Stimulated activated CD8-positive, alpha-beta memory T cell treated with anti-CD3 and anti-CD28 coated beads, Interleukin-4, amount 100 ng/mL, for 4 hours (primary cell): ENCODE measurements around the gene SDC1.

ENCODE experiments used
- DNase-seq, 2 donors: peaks; one replicate each; pipeline ENCODE4 v3.0.0-alpha.2; 2020; ENCODE audit warnings: low read depth in 2 of 2, low spot score in 1 of 2

SDC1 gene

GRCh38 chr2:20173064-20173463 lies 51.9 kb downstream of the SDC1 start:
- no peak for DNase-seq

DNA sequence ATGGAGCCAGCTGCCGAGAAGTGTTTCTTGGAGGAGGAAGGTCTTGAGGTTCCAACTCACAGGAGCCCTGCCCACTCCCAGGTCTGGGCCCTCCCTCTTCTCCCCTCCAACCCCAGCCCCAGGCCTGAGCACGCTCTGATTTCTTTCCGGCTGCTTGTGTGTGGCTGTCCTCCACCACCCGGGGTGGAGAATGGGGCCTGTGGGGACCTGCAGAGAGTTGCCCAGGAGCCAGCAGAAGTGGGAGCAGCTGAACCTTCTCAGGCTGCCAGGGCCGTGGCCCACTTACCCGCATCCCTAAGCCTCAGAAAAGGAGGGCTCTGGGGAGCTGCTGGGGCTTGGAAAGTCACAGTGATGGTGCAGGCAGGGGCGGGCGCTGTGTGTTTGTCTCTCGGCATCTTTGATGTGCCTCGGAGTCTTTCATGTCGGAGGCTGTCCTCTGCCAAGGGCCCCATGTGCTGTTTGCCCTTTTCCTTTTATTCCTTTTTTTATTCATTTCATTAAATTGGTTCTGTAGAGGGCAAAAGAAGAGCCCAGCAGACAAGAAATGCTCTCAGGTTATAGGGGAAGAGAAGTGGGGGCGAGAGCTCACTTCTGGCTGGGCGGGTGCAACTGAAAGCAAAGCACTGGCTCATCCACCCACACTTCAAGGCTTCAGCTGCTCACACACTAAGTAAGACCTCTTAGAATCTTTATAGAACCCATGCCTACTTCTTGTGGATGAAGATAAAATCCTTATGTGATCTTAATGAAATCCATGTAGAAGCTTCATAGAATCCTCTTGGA lies 52.5 kb downstream of the SDC1 start:
- DNase-seq, result no peak

DNA sequence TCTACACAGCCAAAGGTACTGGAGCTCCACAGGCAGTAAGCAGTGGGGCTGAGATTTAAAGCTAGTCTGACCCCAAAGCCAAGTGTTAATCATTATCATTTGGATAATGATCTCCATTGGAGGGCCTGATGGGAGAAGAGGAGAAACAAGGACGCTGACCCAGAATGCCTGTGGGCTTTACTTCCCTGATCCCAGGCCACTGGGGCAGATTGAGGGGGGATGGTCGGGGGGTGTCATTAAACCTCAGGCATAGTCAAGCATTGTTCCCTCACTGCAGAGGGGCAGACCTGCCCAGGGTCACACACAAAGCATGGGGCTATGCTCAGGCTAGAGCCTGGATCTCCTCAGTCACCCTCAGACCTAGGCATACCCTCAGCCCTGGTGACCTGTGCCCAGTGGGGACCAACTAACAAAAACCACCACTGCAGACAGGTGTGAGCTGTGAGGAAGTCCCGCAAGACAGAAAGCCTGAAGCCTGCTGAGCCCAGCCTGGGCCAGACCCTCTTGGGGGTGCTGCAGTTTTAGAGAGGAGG lies 53.4 kb downstream of the SDC1 start:
- no peak for DNase-seq

DNA sequence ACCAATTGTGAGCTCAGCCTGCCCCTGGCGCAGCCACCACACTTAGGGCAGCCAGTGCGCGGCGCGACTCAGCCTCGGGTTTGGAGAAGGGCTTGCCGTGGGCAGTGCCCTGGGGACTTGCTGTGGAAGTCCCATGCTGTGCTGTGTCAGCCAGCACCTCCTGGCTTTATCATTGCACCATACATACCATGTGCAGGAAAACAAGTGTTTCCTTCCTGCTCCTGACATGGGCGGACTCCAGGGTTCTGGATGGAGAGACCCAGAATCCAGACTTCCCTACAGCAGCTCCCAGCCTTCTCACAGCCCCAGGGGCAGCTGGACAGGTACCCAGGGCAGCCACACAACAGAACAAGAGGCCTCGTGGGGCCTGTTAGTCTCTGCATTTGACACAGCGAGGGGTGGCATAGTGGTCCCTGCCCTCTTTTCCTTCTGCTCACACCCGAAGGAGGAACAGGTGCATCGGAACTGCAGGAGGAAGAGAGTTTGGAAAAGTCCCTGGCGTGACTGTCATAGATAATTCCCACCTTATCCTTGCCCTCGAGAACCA lies 54.2 kb downstream of the SDC1 start:
- no peak for DNase-seq

DNA sequence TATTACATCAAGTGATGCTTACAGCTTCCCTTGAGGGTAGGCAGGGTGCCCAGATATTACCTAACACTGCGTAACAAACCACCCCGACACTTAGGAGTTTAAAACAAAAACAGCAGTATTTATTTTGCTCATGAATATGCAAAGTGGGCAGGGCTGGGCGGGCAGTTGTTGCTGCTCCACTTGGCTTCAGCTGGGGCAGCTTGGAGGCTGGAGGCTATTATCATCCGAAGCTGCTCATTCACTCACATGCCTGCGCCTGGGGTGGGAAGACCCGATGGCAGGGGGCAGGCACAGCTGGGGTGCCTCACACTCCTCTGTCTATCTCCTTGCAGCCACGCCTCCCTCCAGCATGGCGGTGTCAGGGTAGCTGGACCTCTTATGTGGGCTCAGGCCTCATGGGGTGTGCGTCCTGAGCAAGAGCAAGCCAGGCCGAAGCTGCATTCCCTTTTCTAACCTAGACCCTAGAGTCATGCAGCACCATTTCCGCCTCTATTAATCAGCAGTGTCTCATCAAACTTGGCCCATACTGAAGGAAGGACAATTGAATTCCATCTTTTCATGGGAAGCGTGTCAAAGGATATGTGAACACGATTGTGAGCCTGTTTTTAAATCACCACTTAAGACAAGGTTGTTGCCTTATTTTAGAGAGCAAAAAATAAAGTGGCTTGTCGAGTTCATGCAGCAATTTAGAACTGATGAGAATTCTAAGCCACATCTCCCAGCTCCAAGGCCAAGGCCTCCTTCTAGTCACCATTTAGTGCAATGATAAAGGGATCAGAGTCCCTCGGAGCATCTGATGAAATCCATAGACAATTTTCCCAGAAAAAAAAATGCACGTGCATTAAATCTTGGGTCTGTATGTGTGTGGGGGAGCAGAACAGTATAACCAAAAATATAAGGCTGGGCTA lies 54.9 kb downstream of the SDC1 start:
- no peak for DNase-seq

DNA sequence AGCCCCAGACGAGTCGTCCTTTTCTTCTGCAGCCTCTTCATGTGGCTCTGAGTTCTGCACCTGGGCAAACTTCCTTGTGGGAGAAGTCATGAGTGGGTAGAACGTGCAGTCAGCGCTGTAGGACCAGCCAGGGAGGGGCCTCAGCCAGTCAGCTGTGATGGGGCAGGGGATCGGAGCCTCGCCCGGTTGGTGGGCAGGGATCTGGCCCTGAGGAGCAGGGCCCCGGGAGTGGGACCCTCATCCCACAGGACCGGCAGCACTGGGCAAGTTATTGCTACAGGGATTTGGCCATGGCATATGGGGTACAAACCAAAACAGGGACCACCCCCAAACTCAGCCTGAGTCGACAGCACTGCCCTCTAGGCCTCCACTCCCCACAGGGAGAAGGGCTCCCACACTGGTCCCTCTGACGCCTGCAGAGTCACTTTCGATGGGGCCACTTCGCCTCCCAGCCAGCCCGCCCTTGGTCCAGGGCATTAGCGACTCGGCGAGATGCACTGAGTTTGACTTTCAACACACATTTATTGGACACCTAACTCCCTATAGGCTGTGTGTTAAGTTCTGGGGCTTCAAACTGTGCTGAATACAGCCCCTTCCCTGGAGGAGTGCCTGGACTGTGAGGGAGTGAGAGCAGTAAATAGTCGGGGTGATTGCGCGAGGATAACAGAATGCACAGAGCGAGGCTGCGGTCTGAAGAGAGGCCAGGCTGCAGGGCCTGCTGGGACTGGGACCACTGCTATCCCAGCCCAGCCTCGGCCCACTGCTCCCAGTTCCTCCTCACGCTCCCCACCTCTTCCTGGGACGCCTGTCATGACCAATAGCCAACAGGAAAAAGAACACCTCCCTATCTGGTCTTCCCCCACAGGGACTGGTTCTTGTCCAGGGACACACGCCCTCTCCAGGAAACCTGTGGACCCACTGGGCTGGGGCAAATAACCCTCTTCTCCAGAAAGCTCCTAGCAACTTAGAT lies 55.9 kb downstream of the SDC1 start:
- DNase-seq, result no peak

GRCh38 chr2:20168048-20168726 lies 56.7 kb downstream of the SDC1 start:
- no peak for DNase-seq

GRCh38 chr2:20167356-20167755 lies 57.6 kb downstream of the SDC1 start:
- DNase-seq, result no peak

- no peak for DNase-seq
These were observed 59.0 kb downstream of the SDC1 start for GRCh38 chr2:20165677-20166509.

DNA sequence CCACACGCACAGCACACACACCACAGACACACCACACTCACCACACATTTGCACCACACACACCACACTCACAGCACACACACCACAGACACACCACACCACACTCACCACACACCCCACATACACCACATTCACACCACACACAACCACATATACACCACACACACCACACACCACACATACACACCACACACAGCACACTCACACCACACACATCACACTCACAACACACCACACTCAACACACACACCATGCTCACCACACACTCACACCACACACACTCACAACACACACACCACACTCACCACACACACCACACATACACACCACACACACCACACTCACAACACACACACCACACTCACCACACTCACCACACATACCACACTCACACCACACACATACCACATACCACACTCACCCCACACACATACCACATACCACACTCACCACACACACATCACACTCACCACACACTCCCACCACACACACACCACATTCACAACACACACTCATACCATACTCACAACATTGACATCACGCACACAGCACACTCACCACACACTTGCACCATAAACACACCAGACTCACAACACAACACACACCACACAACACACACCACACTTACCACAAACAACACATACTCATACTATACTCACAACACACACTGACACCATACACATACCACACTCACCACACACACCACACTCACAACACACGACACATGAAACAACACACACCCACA lies 60.0 kb downstream of the SDC1 start:
- DNase-seq, result no peak

DNA sequence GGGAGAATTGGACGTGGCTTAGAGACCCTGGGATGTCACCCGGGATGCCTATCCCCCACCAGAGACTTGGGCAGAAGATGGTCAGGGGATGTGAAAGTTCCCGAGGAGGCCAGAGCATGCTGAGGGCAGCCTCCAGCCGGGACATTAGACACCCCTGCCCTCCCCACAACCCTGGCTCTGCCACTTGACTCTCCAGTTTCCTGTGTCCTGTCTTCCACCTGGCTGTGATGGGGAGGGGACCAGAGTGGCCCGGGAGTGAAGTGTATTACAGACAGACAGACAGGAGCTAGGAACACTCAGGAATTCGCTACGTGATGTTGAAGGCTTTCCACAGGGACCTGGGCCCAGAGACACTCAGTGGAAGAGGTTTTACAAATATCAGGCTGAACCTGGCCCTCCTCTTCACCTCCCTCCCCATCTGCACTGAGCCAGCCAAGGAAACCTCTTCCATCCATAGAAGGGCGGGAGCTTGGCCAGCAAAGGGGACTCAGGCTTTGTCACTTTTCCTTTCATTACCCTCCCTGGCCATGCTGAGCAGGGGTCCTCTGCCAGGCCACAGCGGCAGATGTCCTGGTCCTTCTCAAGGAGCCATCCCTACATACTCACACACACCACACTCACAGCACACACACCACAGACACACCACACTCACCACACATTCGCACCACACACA lies 60.7 kb downstream of the SDC1 start:
- DNase-seq, result no peak

- no peak for DNase-seq
These were observed 65.4 kb downstream of the SDC1 start for GRCh38 chr2:20159411-20160070.

DNA sequence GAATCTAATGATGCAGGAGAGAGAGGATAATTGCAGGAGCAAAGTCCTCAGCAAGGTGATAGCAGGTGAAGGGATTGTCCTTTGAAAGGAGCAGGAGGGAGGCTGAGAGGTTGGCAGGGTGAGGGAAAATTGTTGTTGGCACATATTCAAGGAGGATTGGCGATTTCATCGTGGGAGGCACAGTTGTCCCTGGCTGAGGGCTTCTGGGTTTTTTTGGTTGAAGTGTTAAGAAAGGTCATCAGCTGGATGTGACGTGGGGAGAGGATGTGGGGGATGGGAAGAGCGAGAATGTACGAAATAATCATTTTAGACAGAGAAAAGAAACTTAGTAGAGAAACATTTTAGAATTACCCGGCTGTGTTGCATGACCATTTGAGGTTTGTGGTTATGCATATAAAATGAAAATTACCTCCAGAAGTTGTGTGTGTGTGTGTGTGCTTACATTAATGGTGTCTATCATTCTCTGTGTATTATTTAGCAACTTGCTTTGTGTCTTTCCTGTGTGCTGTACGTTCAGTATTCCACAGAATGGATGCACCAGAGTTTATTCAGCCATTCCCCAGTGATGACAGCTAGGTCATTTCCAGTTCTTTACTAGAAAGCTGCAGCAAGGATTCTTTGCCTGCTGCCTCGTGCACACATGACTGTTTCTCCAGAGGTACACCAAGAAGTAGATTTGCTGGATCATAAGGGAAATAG lies 67.6 kb downstream of the SDC1 start:
- DNase-seq, result no peak

- no peak for DNase-seq
These were observed 68.1 kb downstream of the SDC1 start for GRCh38 chr2:20156836-20157192.

DNA sequence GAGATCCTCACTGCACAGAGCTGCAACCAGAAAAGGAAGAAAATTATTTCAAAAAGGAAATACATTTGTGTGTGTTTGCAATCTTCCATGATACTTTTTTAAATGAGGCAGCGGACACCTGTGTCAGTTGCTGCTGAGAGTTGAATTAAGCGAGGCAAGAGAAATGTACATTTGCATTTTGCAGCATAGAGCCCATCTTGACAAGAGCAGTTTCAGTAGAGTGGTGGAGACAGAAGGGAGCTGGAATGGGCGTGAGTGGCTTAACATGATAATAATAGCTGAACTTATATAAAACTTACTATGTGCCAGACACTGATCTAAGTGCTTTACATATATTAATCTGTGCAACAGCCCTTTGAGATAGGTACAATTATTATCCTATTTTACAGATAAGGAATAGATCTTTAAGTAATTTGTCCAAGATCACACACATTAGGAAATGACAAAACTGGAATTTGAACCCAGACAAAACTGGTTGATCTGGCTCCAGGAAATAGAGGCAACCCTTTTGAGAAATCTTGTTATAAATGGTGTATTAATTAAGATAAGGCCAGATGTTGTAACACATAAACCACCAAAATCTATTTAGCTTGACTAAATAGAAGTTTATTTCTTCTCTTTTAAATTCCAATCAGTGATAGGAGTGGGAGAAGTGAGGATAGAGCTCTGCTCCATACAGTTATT lies 68.7 kb downstream of the SDC1 start:
- no peak for DNase-seq

- no peak for DNase-seq
These were observed 71.6 kb downstream of the SDC1 start for GRCh38 chr2:20153131-20153851.
